ENCODE measurements around the gene RIPOR3. TPM values are rescaled to one million over a fixed set of nuclear protein-coding genes. Genes with fewer than 3 reads are reported as not detected.
"Not testable (repeated sequence)": the region's sequence is repeated elsewhere in the genome, so short reads cannot be mapped to it uniquely, and the experiment has no call there.

Gene RIPOR3
- total and polyA plus RNA-seq, 4 donors = 4.3 to 9.9 (median 7.7) TPM

DNA sequence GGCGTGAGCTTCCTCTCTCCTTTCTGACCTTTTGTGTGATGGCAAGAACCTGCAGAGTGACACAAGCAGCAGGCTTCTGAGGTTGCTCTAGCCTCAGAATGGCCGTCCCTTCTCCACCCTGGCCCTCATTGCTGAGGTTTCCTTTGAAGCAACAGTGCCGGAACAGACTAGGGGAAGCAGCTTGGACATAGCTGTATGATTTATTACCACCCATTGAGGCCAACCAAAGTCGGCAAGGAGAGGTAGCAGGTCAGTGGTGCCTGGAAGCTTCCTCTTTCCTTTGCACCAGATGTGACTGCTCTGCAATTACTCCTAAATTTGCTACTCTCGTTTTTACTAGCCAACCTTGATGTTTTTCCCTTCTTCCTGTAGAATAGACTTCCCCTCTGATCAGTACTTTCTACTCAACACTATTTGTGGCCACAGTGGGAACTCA is 149.7 kb downstream of the RIPOR3 start:
- Histone ChIP-seq H3K36me3 (ENCODE audit: control insufficient read depth in 4 of 4, insufficient read depth in 4 of 4, low read length in 4 of 4) (peaks cover 0 to 2% (median under 1%) of the 10 kb centered on the region in 4 donors), H3K9me3 (ENCODE audit: control insufficient read depth in 4 of 4, insufficient read depth in 3 of 4, low read length in 3 of 4) (no peaks in the 10 kb centered on the region), H3K27ac (ENCODE audit: low read depth in 1 of 2, low read length in 1 of 2) (peak overlapping the region in 1 of 2 donors; percentile 88), H3K27me3 (ENCODE audit: control insufficient read depth in 3 of 3, insufficient read depth in 3 of 3, low read length in 2 of 3) (no peaks in the 10 kb centered on the region), H3K4me1 (ENCODE audit: control insufficient read depth in 5 of 5, insufficient read depth in 5 of 5, low read length in 5 of 5) (peaks cover 14 to 40% (median 19%) of the 10 kb centered on the region in 5 donors), H3K4me3 (no peak overlapping the region), H3K9ac (ENCODE audit: insufficient read depth in 1 of 2, low read length in 2 of 2) (no peak overlapping the region)
- TF ChIP-seq, protein P1, sequence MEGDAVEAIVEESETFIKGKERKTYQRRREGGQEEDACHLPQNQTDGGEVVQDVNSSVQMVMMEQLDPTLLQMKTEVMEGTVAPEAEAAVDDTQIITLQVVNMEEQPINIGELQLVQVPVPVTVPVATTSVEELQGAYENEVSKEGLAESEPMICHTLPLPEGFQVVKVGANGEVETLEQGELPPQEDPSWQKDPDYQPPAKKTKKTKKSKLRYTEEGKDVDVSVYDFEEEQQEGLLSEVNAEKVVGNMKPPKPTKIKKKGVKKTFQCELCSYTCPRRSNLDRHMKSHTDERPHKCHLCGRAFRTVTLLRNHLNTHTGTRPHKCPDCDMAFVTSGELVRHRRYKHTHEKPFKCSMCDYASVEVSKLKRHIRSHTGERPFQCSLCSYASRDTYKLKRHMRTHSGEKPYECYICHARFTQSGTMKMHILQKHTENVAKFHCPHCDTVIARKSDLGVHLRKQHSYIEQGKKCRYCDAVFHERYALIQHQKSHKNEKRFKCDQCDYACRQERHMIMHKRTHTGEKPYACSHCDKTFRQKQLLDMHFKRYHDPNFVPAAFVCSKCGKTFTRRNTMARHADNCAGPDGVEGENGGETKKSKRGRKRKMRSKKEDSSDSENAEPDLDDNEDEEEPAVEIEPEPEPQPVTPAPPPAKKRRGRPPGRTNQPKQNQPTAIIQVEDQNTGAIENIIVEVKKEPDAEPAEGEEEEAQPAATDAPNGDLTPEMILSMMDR (IDR thresholded peaks at IDR 0.05; ENCODE audit: control extremely low read depth, extremely low read depth) = no peak
- WGBS, 2 donors = 23 to 40% methylated on average over 5 of the region's 5 CpGs
- no peak for ATAC-seq (ENCODE audit: insufficient read depth, low FRiP score)
- peak in 1 of 3 donors; percentile 38 for DNase-seq

GRCh38 chr20:50540620-50541605 is 150.4 kb downstream of the RIPOR3 start:
- no peaks in the 10 kb centered on the region for H3K9me3 ChIP-seq (ENCODE audit: control insufficient read depth in 4 of 4, insufficient read depth in 3 of 4, low read length in 3 of 4)
- peak in 1 of 3 donors; percentile 58 for DNase-seq
- no peak overlapping the region for H3K9ac ChIP-seq (ENCODE audit: insufficient read depth in 1 of 2, low read length in 2 of 2)
- no peaks in the 10 kb centered on the region for H3K27me3 ChIP-seq (ENCODE audit: control insufficient read depth in 3 of 3, insufficient read depth in 3 of 3, low read length in 2 of 3)
- H3K36me3 ChIP-seq (ENCODE audit: control insufficient read depth in 4 of 4, insufficient read depth in 4 of 4, low read length in 4 of 4) = peaks cover 0 to 2% (median 0%) of the 10 kb centered on the region in 4 donors
- peak overlapping the region; percentile 60 to 88 for H3K27ac ChIP-seq (ENCODE audit: low read depth in 1 of 2, low read length in 1 of 2)
- peak; percentile 78 for ATAC-seq (ENCODE audit: insufficient read depth, low FRiP score)
- 43 to 62% methylated on average over 14 of the region's 14 CpGs for WGBS, 2 donors
- H3K4me1 ChIP-seq (ENCODE audit: control insufficient read depth in 5 of 5, insufficient read depth in 5 of 5, low read length in 5 of 5) = peaks cover 11 to 38% (median 18%) of the 10 kb centered on the region in 5 donors
- TF ChIP-seq, protein P1 (IDR thresholded peaks at IDR 0.05; ENCODE audit: control extremely low read depth, extremely low read depth) = no peak
- H3K4me3 ChIP-seq = no peak overlapping the region

DNA sequence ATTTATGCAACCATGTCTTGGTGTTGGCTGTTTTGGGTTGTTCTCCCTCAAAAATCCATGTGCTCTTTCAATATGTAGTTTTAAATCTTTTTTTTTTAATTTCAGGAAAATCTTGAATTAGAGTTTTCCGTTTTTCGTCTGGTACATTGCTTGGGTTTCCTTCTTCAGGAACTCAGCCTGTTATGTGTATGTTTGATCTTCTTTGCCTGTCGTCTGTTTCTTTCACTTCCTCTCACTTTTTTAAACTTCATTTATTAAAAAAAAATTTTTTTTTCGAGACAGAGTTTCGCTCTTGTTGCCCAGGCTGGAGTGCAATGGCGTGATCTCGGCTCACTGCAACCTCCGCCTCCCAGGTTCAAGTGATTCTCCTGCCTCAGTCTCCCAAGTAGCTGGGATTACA is 151.5 kb downstream of the RIPOR3 start:
- H3K36me3 ChIP-seq (ENCODE audit: control insufficient read depth in 4 of 4, insufficient read depth in 4 of 4, low read length in 4 of 4); H3K4me3 ChIP-seq; H3K9ac ChIP-seq (ENCODE audit: insufficient read depth in 1 of 2, low read length in 2 of 2); ATAC-seq (ENCODE audit: insufficient read depth, low FRiP score); H3K9me3 ChIP-seq (ENCODE audit: control insufficient read depth in 4 of 4, insufficient read depth in 3 of 4, low read length in 3 of 4); H3K27me3 ChIP-seq (ENCODE audit: control insufficient read depth in 3 of 3, insufficient read depth in 3 of 3, low read length in 2 of 3); H3K27ac ChIP-seq (ENCODE audit: low read depth in 1 of 2, low read length in 1 of 2); DNase-seq: not testable (repeated sequence)
- 88 to 89% methylated on average over 8 of the region's 8 CpGs for WGBS, 2 donors
- peaks cover 17 to 38% (median 22%) of the 10 kb centered on the region in 5 donors for H3K4me1 ChIP-seq (ENCODE audit: control insufficient read depth in 5 of 5, insufficient read depth in 5 of 5, low read length in 5 of 5)

- TF ChIP-seq, protein P1 (IDR thresholded peaks at IDR 0.05; ENCODE audit: control extremely low read depth, extremely low read depth) = no peak
- H3K4me3 ChIP-seq = no peak overlapping the region
- H3K36me3 ChIP-seq (ENCODE audit: control insufficient read depth in 4 of 4, insufficient read depth in 4 of 4, low read length in 4 of 4) = peaks cover 0 to 2% (median 0%) of the 10 kb centered on the region in 4 donors
- WGBS, 2 donors = 28 to 46% methylated on average over 4 of the region's 4 CpGs
- H3K9me3 ChIP-seq (ENCODE audit: control insufficient read depth in 4 of 4, insufficient read depth in 3 of 4, low read length in 3 of 4) = no peaks in the 10 kb centered on the region
- H3K4me1 ChIP-seq (ENCODE audit: control insufficient read depth in 5 of 5, insufficient read depth in 5 of 5, low read length in 5 of 5) = peaks cover 20 to 35% (median 24%) of the 10 kb centered on the region in 5 donors
- H3K9ac ChIP-seq (ENCODE audit: insufficient read depth in 1 of 2, low read length in 2 of 2) = no peak overlapping the region
- H3K27ac ChIP-seq (ENCODE audit: low read depth in 1 of 2, low read length in 1 of 2) = peak overlapping the region in 1 of 2 donors; percentile 83
- ATAC-seq (ENCODE audit: insufficient read depth, low FRiP score) (no peak), DNase-seq (peak in 1 of 3 donors; percentile 34)
- no peaks in the 10 kb centered on the region for H3K27me3 ChIP-seq (ENCODE audit: control insufficient read depth in 3 of 3, insufficient read depth in 3 of 3, low read length in 2 of 3)
Measured at GRCh38 chr20:50538276-50538675, 153.1 kb downstream of the RIPOR3 start.

Measured in lung (tissue), 12 donors.